GM19239 (cell line): ENCODE results near the gene FKBP14.
"Not testable (repeated sequence)": the region's sequence is repeated elsewhere in the genome, so short reads cannot be mapped to it uniquely, and the experiment has no call there.

Experiments used
- DNase-seq: peaks from one replicate; pipeline ENCODE4 v3.0.0; 2011; ENCODE audit warnings: low spot score; ENCODE audit not compliant: insufficient read length
- FAIRE-seq: peaks from 2 replicates; lab custom pipeline; 2011; peaks lifted over from hg19 to GRCh38; lab: Jason Lieb, UNC

The FKBP14 gene

GRCh38 chr7:29965030-29965429, 61.5 kb downstream of the FKBP14 start:
- DNase-seq (no peak), FAIRE-seq (no peak)

GRCh38 chr7:29962035-29962434, 64.5 kb downstream of the FKBP14 start:
- FAIRE-seq, result no peak
- DNase-seq, result no peak

GRCh38 chr7:29961611-29962010, 64.9 kb downstream of the FKBP14 start:
- FAIRE-seq, DNase-seq: not testable (repeated sequence)
